ENCODE results near the gene ERP27.

DNA sequence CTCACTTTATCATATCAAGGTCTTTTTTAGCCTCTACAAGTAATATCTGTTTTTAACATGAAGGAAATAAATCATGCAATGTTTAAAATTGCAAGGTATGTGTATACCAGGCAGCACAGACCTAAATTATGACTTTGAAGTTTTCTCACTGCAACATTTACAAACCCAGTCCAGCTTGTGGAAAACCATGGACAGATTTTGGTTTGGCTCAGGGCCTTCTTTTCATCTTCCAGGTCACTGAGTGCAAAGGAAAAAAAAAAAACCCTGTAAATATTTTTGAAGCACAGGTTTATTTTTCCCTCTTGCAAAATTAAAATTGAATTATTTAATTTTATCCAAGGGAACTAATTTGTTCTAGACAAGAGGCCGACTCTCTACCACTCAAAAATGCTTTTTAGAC lies 66.5 kb downstream of the ERP27 start:
- TF ChIP-seq, protein P1, sequence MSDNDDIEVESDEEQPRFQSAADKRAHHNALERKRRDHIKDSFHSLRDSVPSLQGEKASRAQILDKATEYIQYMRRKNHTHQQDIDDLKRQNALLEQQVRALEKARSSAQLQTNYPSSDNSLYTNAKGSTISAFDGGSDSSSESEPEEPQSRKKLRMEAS (IDR thresholded peaks at IDR 0.05): no peak
- TF ChIP-seq YY1 (IDR thresholded peaks at IDR 0.05; ENCODE audit: low read depth) (no peak), EP300 (IDR thresholded peaks at IDR 0.05; ENCODE audit: borderline replicate concordance) (no peak), RAD21 (IDR thresholded peaks at IDR 0.05; ENCODE audit: low read depth) (no peak), EGR1 (IDR thresholded peaks at IDR 0.05) (no peak), NFIC (IDR thresholded peaks at IDR 0.05) (no peak)

Measured in Ishikawa (cell line).